Measurements from ENCODE around the gene HECA. TPM values are rescaled to one million over a fixed set of nuclear protein-coding genes. Genes with fewer than 3 reads are reported as not detected.

The HECA gene
- total and polyA plus RNA-seq, 10 of the 15 experiments (the other 5 are each of a cell fraction or from before 2014, with no cell fraction given) = 0.52 to 7.2 (median 2.7) TPM

DNA sequence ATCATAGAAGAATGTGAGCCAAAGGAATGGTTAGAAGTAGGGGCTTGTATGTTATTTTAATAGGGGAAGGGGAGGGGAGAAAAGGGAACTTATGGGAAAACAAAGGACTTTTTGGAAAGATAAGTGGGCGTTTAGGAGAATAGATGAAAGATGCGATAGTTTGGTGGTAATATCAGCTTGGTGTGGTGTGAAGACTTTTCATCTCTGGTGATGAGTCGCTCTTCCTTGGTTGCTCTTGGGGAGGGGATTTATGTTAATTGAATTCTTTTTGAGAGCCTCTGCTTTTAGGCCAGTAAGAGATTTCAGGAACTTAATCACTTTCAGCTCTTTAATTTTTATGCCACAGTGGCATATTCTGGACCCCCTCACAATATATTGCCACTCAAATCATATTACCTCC lies 10.8 kb downstream of the HECA start:
- H3K27ac ChIP-seq (ENCODE audit: control insufficient read depth, insufficient read depth) = no peak overlapping the region
- ATAC-seq = no peak; the same call in 2 of the 3 replicates

More for the DNA sequence above, 10.8 kb downstream of the HECA start:
- CTCF ChIA-PET = interaction anchor here (1.0 to 1.3 kb wide), 3 partner anchors 9 to 85 kb away, joined by 3 to 7 read pairs (median 3); no protein-coding TSS in a partner anchor
- no peak for FAIRE-seq
- POLR2A ChIA-PET = interaction anchor here (1.1 kb wide), 1 partner anchor 9 kb away, joined by 5 read pairs; no protein-coding TSS in a partner anchor
- TF ChIP-seq RCOR1 (conservative IDR thresholded peaks at IDR 0.05; ENCODE audit: low read depth, low read length) = no peak
- TF ChIP-seq, protein P1, sequence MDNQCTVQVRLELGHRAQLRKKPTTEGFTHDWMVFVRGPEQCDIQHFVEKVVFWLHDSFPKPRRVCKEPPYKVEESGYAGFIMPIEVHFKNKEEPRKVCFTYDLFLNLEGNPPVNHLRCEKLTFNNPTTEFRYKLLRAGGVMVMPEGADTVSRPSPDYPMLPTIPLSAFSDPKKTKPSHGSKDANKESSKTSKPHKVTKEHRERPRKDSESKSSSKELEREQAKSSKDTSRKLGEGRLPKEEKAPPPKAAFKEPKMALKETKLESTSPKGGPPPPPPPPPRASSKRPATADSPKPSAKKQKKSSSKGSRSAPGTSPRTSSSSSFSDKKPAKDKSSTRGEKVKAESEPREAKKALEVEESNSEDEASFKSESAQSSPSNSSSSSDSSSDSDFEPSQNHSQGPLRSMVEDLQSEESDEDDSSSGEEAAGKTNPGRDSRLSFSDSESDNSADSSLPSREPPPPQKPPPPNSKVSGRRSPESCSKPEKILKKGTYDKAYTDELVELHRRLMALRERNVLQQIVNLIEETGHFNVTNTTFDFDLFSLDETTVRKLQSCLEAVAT (IDR thresholded peaks at IDR 0.05) = no peak
- TF ChIP-seq RB1 (IDR thresholded peaks at IDR 0.05; ENCODE audit: borderline replicate concordance) = no peak
- no peak for TF ChIP-seq MXI1 (IDR thresholded peaks at IDR 0.05; ENCODE audit: low read depth, low read length)
- no peak for TF ChIP-seq EP300 (IDR thresholded peaks at IDR 0.05; ENCODE audit: borderline replicate concordance in 1 of 2, control insufficient read depth in 1 of 2, low read depth in 2 of 2, low read length in 2 of 2)
- no peak for TF ChIP-seq MYB (IDR thresholded peaks at IDR 0.05; ENCODE audit: borderline replicate concordance, low read depth, low read length)
- TF ChIP-seq HCFC1 (IDR thresholded peaks at IDR 0.05; ENCODE audit: low read length) = no peak
- no peak for TF ChIP-seq GABPA (IDR thresholded peaks at IDR 0.05; ENCODE audit: low read depth)
- no peak for TF ChIP-seq SPI1 (IDR thresholded peaks at IDR 0.05; ENCODE audit: borderline replicate concordance, insufficient read depth, low read depth, low read length)
- no peak for TF ChIP-seq MTA2 (IDR thresholded peaks at IDR 0.05; ENCODE audit: low read depth)
- no peak for TF ChIP-seq YY1 (IDR thresholded peaks at IDR 0.05; ENCODE audit: low read depth, low read length)
- TF ChIP-seq KLF5 (IDR thresholded peaks at IDR 0.05; ENCODE audit: partially characterized antibody) = no peak
- no peak for TF ChIP-seq STAT3 (IDR thresholded peaks at IDR 0.05; ENCODE audit: low read depth, low read length)
- SMC1A ChIA-PET (ENCODE audit: uncharacterized antibody, unreplicated experiment) = interaction anchor here (1.1 to 1.9 kb wide), 2 partner anchors 28 to 74 kb away, joined by 5 read pairs; no protein-coding TSS in a partner anchor
- Histone ChIP-seq H3K27me3 (replicated peaks in 1 of 2; ENCODE audit: control insufficient read depth in 2 of 2, insufficient read depth in 2 of 2, low read length in 1 of 2) (no peaks in the 10 kb centered on the region), H3K4me2 (ENCODE audit: control insufficient read depth, insufficient read depth) (no peak overlapping the region; the same call in 1 of the 2 replicates), H3K9me3 (replicated peaks; ENCODE audit: control insufficient read depth, insufficient read depth, low read length) (no peaks in the 10 kb centered on the region; the same call in 2 of the 3 replicates), H3K79me2 (ENCODE audit: control insufficient read depth, insufficient read depth, low read length) (no peaks in the 10 kb centered on the region), H4K20me1 (ENCODE audit: control insufficient read depth, insufficient read depth) (no peaks in the 10 kb centered on the region), H3K9ac (ENCODE audit: control insufficient read depth, insufficient read depth, low read length) (no peak overlapping the region), H3K36me3 (ENCODE audit: control insufficient read depth in 2 of 2, insufficient read depth in 2 of 2, low read length in 1 of 2) (no peaks in the 10 kb centered on the region), H2AFZ (ENCODE audit: control insufficient read depth, low read depth, low read length) (no peak overlapping the region), H3K4me1 (ENCODE audit: control insufficient read depth, insufficient read depth, low read length) (no peaks in the 10 kb centered on the region), H3K4me3 (no peak overlapping the region)
- 43% methylated on average over 3 of the region's 3 CpGs for WGBS (ENCODE audit: insufficient coverage, insufficient replicate concordance, low lambda C conversion rate, missing lambda C conversion rate)
- in situ Hi-C loops (cut with MboI) = no loop called here
- intact Hi-C loops (cut with micrococcal nuclease; ENCODE audit: unreplicated experiment) = no loop called here
- RAD21 ChIA-PET (ENCODE audit: unreplicated experiment) = interaction anchor here (1.2 to 1.9 kb wide), 2 partner anchors 8 to 74 kb away, joined by 3 to 7 read pairs; no protein-coding TSS in a partner anchor
- no peak for DNase-seq (ENCODE audit: low read depth, low spot score)
- BruUV-seq (replicated peaks) = no TSS peak
